ENCODE results near the gene TOGARAM2.

DNA sequence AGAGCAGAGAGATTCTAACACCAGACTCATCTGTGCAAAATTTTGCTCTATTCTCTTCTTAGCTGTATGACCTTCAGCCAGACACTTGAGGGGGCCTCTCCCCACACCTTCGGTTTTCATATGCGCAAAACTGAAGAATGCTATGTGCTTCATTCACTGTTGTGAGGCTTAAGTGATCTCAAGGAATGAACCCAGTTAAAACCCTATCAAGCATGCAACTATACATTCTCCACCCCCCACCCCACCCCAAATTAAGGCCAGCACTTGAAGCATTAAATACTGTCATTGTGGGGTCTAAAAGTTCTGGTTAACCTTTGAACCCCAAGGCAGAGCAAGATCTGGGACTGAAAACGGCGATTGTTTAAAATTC is 83.2 kb downstream of the TOGARAM2 start:
- TF ChIP-seq CTCF (IDR thresholded peaks at IDR 0.05 in 4 of 5, conservative IDR thresholded peaks at IDR 0.05 in 1 of 5) (no peak), POLR2A (IDR thresholded peaks at IDR 0.05) (no peak)
